ENCODE measurements around the gene PCDHGC4. TPM values are rescaled to one million over a fixed set of nuclear protein-coding genes. Genes with fewer than 3 reads are reported as not detected.
A peak's percentile ranks its signal among the peaks of the same experiment; 100 is the strongest.

PCDHGC4 gene
- total RNA-seq, 8 experiments from 2014 or later = 0.46 to 6.7 (median 4.8) TPM

DNA sequence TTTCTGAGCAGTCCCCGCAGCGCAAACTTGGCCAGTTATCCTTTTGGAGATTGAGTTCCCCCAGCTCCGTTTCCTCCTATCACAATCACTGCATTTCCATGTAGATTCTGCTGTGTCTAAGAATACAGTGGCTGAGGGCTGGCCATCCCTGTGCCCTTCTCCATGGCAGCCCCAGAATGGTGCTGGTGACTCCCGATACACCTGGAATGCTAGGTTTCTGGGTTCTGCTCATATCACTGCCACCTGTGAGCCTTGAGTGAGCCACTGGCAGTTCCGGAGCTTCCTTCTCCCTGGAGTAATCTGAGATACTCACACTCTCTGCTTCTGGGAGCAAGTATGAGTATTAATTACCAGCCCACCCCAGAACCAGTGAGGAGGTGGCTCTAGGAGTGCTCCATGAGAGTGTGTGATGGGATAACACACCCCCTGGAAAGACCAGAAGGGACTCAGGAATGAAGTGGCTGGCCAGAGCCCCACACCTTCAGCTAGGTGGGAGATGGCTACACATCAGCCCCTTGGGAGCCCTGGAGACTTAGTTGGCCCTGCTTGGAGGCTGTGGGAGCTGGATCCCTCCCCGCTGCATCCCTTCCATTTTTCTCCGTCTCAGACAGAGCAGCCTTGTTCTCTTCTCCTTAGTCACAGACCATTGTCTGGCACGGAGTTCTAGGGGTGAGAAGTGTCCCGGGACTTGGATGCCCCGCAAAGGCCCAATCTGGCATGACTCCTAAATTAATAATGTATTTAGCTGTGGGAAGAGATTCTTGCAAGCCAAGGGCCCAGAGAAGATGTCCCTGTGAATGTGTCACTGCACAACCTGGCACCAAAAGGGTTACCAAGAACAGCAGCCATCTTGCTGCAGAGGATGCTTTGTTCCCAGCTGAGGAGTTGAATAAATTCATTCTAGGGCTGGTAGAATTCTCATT is 8.9 kb downstream of the PCDHGC4 start:
- peaks cover 28 to 34% of the 10 kb centered on the region in 2 donors for H3K4me1 ChIP-seq (replicated peaks in 1 of 2)
- in situ Hi-C loops (cut with MboI; ENCODE audit: low pct_unique_long_range_greater_than_20kb in 2 of 9, low sequenced_read_pairs in 9 of 9, unreplicated experiment in 9 of 9) = no loop called here
- WGBS, 10 experiments = 25 to 100% (median 83%) methylated on average over 1 to 10 of the region's 10 CpGs; no CpG with 5 or more reads in 3 of the 10 experiments
- peak overlapping the region; percentile 2 to 17 (median 10) for H3K4me3 ChIP-seq
- H3K27ac ChIP-seq = peak overlapping the region; percentile 87 to 92
- peak in 5 of 8 experiments; percentile 6 to 42 (median 25) for ATAC-seq (replicated peaks in 6 of 8)

DNA sequence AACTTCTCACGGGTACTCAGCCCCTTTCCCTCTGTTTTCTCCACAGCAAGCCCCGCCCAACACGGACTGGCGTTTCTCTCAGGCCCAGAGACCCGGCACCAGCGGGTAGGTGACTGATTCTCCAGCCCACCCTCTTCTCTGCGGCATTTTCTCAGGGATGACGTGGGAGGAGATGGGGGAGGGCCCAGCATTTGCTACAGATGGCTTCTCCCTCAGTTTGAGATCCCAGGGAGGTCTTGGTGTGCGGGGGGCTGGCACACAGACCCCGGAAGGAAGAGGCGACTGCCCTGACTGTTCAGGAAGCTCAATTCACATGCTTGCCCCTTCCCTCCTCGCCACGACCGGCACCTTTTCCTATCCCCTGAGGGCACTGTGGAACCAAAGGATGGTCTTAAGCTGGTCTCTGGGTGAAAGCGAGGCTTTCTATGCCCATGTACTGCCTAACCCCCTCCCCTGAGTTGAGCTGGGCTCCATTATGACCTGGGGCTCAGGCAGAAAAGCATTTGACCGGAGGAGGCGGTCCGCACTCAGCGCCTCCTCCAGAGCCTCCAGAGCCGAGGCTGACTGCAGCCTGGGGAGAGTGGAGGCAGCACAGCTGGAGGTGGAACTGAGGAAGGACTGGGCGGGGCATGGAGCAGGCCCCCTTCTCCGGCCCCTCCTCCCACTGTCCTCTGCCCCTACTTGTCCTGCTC is 10.1 kb downstream of the PCDHGC4 start:
- in situ Hi-C loops (cut with MboI; ENCODE audit: low pct_unique_long_range_greater_than_20kb in 2 of 9, low sequenced_read_pairs in 9 of 9, unreplicated experiment in 9 of 9) = no loop called here
- ATAC-seq (replicated peaks in 6 of 8) = peak in 5 of 8 experiments; percentile 86 to 91 (median 87)
- Histone ChIP-seq H3K4me3 (peak overlapping the region; percentile 2 to 17 (median 10)), H3K4me1 (replicated peaks in 1 of 2) (peaks cover 28 to 30% of the 10 kb centered on the region in 2 donors), H3K27ac (peak overlapping the region; percentile 87 to 92)
- WGBS, 10 experiments = 0 to 60% (median 51%) methylated on average over 1 to 4 of the region's 22 CpGs; no CpG with 5 or more reads in 5 of the 10 experiments

DNA sequence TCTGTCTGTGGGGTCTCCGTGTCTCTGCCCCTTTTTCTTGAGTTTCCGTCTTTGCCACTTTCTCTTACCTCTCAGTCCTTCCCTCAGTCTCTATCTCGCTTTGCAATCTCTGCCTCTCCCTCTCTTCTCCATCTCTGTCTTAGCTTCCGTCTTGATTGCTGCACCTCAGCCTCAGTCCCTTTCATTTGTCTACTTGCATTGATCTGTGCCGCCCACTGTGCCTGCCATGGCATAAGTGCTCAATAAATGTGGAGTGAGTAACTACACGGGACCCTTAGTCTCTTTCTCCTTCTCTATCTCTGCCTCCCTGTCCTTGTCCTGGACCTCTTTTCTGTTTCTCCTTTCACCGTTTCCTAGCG is 10.6 kb downstream of the PCDHGC4 start:
- Histone ChIP-seq H3K4me3 (no peak overlapping the region), H3K27ac (peak overlapping the region; percentile 87 to 92), H3K4me1 (replicated peaks in 1 of 2) (peaks cover 28 to 30% of the 10 kb centered on the region in 2 donors)
- no peak for ATAC-seq (replicated peaks in 6 of 8)
- 55 to 89% (median 75%) methylated on average over 3 to 7 of the region's 8 CpGs; no CpG with 5 or more reads in 1 of the 10 experiments for WGBS, 10 experiments
- in situ Hi-C loops (cut with MboI; ENCODE audit: low pct_unique_long_range_greater_than_20kb in 2 of 9, low sequenced_read_pairs in 9 of 9, unreplicated experiment in 9 of 9) = no loop called here

DNA sequence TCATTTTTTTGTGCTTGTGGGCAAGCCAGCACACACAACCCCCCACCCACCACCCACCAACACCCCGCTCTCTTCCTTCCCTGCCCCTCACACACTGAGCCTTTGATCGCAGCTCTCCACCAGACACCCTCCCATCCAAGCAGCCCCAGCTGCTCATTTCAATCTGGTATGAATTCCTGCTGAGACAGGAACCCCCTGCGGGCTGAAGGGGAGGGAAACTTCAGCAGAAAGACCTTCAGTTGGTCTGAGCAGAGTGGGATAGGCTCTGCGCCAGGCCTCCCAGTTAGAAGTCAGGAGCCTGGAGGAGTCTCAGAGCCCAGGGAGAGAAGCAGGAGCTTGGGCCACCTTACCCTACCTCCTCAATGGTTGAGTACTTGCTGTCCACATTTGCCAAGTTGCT is 11.2 kb downstream of the PCDHGC4 start:
- ATAC-seq (replicated peaks in 6 of 8) = peak in 7 of 8 experiments; percentile 12 to 57 (median 19)

DNA sequence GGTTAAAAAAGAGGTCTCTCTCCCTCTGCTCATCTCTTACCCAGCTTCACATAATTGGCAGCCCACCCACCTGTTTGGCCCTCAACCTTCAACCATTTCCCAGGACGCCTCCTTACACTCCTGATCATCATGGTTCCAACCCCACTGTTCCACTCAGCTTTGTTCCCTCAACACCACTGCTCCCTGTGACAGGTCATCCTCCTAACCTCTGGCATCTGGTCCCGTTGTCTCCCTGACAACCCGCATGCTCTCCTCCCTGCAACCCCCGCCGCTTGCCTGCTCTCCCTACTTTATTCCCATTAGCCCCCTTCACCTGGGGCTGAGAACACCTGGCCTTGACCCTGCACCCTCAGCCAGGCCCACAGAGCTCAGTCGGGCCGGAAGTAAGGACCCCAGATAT is 16.9 kb downstream of the PCDHGC4 start:
- in situ Hi-C loops (cut with MboI; ENCODE audit: low pct_unique_long_range_greater_than_20kb in 2 of 9, low sequenced_read_pairs in 9 of 9, unreplicated experiment in 9 of 9) = no loop called here

More for the DNA sequence above, 11.2 kb downstream of the PCDHGC4 start:
- Histone ChIP-seq H3K4me3 (no peak overlapping the region), H3K27ac (peak overlapping the region in 1 of 2 donors; percentile 29), H3K4me1 (replicated peaks in 1 of 2) (peaks cover 28 to 30% of the 10 kb centered on the region in 2 donors)
- WGBS, 10 experiments = 53 to 90% (median 80%) methylated on average over 1 to 3 of the region's 4 CpGs; no CpG with 5 or more reads in 7 of the 10 experiments
- in situ Hi-C loops (cut with MboI; ENCODE audit: low pct_unique_long_range_greater_than_20kb in 2 of 9, low sequenced_read_pairs in 9 of 9, unreplicated experiment in 9 of 9) = no loop called here

DNA sequence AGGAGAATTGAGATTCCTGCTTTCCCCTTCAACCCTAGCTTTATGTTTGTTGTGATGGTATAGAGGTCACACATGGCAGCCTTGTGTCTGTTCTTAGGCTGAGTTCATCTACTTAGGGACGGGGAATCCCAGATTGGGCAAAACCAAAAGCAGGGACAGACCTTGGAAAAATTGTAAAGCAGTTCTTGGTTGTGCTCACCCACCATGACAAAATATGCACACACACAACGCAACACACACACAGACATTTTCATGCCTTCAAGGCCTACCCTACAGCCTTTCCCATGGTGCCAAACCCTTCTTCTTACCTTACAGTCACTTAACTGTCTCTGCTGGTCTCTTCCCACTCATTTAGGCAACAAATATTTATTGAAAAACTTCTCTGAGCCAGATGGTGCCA is 18.9 kb downstream of the PCDHGC4 start:
- Histone ChIP-seq H3K4me3 (no peak overlapping the region), H3K27ac (no peak overlapping the region), H3K4me1 (replicated peaks in 1 of 2) (peaks cover 22 to 25% of the 10 kb centered on the region in 2 donors)
- WGBS, 10 experiments = 80 to 100% (median 93%) methylated on average over 1 to 2 of the region's 2 CpGs; no CpG with 5 or more reads in 3 of the 10 experiments
- in situ Hi-C loops (cut with MboI; ENCODE audit: low pct_unique_long_range_greater_than_20kb in 2 of 9, low sequenced_read_pairs in 9 of 9, unreplicated experiment in 9 of 9) = no loop called here
- ATAC-seq (replicated peaks in 6 of 8) = no peak

More for the DNA sequence above, 16.9 kb downstream of the PCDHGC4 start:
- Histone ChIP-seq H3K4me3 (no peak overlapping the region), H3K27ac (peak overlapping the region in 1 of 2 donors; percentile 11), H3K4me1 (replicated peaks in 1 of 2) (peaks cover 7 to 10% of the 10 kb centered on the region in 2 donors)
- WGBS, 10 experiments = 0 to 100% (median 56%) methylated on average over 1 to 5 of the region's 7 CpGs; no CpG with 5 or more reads in 2 of the 10 experiments
- ATAC-seq (replicated peaks in 6 of 8) = peak in 1 of 8 experiments; percentile 52

DNA sequence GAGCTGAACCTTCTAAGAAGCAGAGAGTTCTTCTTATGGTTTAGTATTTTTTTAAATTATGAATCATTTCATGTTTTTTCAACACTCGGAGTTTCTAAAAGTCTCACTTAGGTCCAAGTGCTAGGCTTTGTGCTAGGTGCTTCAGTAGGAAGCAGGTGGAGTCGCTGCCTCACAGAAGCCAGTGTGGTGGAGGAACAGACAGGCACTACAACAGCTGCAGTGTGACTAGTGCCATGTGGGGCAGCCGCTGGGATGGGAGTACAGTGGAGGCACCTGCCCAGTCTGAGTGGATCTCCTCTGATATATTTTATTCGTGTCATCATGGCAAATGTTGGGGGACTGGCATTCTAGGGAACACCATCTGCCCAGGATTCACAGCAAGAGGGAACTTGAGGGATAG is 19.4 kb downstream of the PCDHGC4 start:
- ATAC-seq (replicated peaks in 6 of 8) = no peak
- in situ Hi-C loops (cut with MboI; ENCODE audit: low pct_unique_long_range_greater_than_20kb in 2 of 9, low sequenced_read_pairs in 9 of 9, unreplicated experiment in 9 of 9) = no loop called here
- 57 to 100% (median 90%) methylated on average over 1 to 4 of the region's 4 CpGs; no CpG with 5 or more reads in 3 of the 10 experiments for WGBS, 10 experiments
- no peak overlapping the region for H3K4me3 ChIP-seq
- no peak overlapping the region for H3K27ac ChIP-seq
- peaks cover 24 to 30% of the 10 kb centered on the region in 2 donors for H3K4me1 ChIP-seq (replicated peaks in 1 of 2)

DNA sequence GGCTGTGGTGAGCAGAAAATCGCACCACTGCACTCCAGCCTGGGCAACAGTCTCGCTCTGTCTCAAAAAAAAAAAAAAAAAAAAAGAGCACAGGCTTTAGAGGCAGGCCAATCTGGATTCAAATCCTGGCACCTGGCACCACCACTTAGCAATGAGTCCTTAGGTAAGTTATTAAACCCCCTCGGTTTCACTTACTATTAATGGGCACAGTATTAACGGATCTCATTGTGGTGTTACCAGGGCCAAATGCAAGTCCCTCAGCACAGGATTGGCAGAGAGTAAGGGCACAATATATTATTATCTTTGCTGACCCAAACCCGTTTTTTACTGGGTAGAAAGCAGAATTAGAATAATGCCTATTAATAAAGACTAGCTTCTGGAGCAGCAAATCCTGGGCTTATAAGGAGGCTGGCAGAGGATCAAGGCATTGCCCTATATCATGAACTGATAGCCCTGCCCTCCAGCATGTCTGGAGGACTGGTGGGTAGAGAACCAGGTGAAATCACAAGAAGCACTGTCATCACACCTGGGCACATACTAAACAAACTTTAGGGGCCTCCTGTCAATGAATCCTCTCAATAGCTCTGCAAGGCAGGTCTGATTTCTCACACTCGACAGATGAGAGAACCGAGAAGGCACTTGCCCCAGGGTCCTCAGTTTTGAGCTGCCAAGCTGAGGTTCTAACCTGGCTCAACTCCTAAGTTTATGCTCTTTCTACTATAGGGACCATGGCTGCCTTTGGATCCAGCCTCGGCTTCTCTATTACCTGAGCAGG is 21.7 kb downstream of the PCDHGC4 start:
- in situ Hi-C loops (cut with MboI; ENCODE audit: low pct_unique_long_range_greater_than_20kb in 2 of 9, low sequenced_read_pairs in 9 of 9, unreplicated experiment in 9 of 9) = no loop called here
- Histone ChIP-seq H3K4me1 (replicated peaks in 1 of 2) (peaks cover 27 to 32% of the 10 kb centered on the region in 2 donors), H3K4me3 (no peak overlapping the region), H3K27ac (no peak overlapping the region)
- 28 to 100% (median 88%) methylated on average over 1 to 4 of the region's 8 CpGs; no CpG with 5 or more reads in 2 of the 10 experiments for WGBS, 10 experiments
- ATAC-seq (replicated peaks in 6 of 8) = no peak

DNA sequence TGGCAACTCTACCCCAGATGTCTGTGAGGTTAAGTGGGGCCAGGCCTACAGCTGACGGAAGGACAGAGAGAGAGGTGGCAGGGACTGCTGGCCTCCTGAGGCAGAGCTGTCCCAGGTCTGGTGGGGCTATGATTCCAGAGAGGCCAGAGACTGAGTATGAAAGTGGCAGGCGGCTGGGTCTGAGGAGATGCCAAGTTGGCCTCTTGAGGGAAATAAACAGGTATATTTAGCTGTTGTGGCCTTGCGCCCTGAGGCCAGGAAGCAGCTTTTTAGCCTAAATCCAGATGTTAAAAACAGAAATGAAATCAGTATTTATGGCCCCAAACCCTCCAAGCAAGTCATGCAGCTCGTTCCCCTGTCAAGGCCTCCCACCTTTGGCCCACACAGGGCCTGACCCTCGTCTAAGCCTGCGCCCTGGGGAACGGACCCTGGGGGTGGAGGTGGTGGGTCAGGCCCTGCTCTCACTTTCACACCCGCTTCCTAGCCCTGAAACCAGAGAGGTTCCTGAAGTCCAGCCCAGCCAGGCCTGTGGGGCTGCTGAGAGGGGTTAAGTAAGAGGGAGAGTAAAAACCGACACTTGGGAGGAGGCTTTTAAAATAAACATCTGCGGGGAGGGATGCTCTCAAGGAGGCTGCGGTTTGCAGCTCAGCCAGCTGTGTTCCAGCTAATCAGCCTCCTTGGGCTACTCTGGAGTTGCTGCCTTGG is 22.7 kb downstream of the PCDHGC4 start:
- H3K4me3 ChIP-seq = no peak overlapping the region
- peak in 3 of 8 experiments; percentile 10 to 74 (median 45) for ATAC-seq (replicated peaks in 6 of 8)
- 0 to 100% (median 67%) methylated on average over 1 to 4 of the region's 11 CpGs; no CpG with 5 or more reads in 3 of the 10 experiments for WGBS, 10 experiments
- H3K27ac ChIP-seq = peak overlapping the region; percentile 82 to 93
- in situ Hi-C loops (cut with MboI; ENCODE audit: low pct_unique_long_range_greater_than_20kb in 2 of 9, low sequenced_read_pairs in 9 of 9, unreplicated experiment in 9 of 9) = no loop called here
- peaks cover 24 to 32% of the 10 kb centered on the region in 2 donors for H3K4me1 ChIP-seq (replicated peaks in 1 of 2)

DNA sequence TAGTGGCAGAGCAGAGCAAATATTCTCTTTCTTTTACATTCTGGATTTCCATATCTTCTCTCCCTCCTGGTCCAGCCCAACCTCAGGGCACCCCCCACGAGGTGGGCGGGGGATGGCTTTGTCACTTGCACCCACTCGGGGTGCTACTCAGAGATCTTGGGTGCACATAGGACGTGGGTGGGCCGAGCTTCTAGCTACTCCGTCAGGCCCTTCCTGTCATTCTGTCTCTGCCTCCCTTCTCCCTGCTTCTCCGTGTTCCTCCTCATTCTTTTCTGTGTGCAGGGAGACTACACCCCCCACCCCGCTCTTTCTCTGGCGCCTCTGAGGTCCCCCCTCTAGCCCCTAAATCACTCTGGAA is 23.6 kb downstream of the PCDHGC4 start:
- ATAC-seq (replicated peaks in 6 of 8) = peak in 3 of 8 experiments; percentile 1 to 5 (median 3)
- in situ Hi-C loops (cut with MboI; ENCODE audit: low pct_unique_long_range_greater_than_20kb in 2 of 9, low sequenced_read_pairs in 9 of 9, unreplicated experiment in 9 of 9) = no loop called here
- H3K4me1 ChIP-seq (replicated peaks in 1 of 2) = peaks cover 30 to 36% of the 10 kb centered on the region in 2 donors
- H3K4me3 ChIP-seq = peak overlapping the region; percentile 6 to 29 (median 18)
- WGBS, 10 experiments = 0 to 10% (median 8%) methylated on average over 1 to 5 of the region's 9 CpGs; no CpG with 5 or more reads in 7 of the 10 experiments
- peak overlapping the region; percentile 82 to 93 for H3K27ac ChIP-seq

DNA sequence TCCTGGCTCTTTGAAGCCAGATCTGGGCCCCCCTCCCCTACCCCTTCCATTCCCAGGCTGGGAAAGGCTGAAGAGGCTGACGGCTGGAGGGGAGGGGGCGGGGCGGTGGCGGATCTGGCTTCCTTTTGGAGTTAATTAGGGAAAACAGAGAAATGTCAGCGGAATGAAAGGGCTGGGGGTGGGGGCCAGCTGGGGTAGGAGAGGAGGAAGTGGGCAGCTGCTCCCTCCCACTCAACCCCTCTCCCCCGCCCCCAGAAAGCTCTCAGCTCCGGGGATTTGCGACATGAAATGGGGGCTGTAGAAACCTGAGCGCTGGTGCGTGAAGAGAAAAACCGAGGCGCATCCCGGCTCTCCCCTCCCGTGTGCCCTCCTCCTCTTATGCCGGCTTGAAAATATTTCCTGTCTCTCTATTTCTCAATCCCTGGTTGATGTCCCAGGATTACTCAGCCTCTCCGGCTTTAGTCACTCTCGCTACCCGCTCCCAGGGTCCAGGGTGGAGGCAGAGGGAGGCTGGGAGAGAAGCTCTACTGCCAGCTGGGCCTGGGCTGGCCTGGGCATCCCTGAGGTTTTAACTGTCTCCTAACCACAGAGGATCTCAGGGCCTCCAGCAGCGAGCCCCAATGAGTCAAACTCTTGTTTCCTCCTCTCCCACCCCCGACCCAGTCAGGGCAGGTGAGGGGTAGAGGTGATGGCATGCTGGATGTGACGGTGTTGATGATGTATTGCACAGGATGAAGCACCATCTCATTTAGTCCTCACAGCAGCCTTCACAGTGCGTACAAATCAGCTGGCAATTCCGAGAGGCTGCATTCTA is 24.2 kb downstream of the PCDHGC4 start:
- peak overlapping the region; percentile 6 to 29 (median 18) for H3K4me3 ChIP-seq

More for the DNA sequence above, 24.2 kb downstream of the PCDHGC4 start:
- peak; percentile 19 to 72 (median 54) for ATAC-seq (replicated peaks in 6 of 8)
- WGBS, 10 experiments = 4 to 56% (median 24%) methylated on average over 3 to 5 of the region's 23 CpGs; no CpG with 5 or more reads in 6 of the 10 experiments
- H3K27ac ChIP-seq = peak overlapping the region; percentile 82 to 93
- H3K4me1 ChIP-seq (replicated peaks in 1 of 2) = peaks cover 31 to 37% of the 10 kb centered on the region in 2 donors
- in situ Hi-C loops (cut with MboI; ENCODE audit: low pct_unique_long_range_greater_than_20kb in 2 of 9, low sequenced_read_pairs in 9 of 9, unreplicated experiment in 9 of 9) = no loop called here

Measured in motor neuron (in vitro differentiated cells).